ENCODE data around the gene COL28A1.

Gene COL28A1

DNA sequence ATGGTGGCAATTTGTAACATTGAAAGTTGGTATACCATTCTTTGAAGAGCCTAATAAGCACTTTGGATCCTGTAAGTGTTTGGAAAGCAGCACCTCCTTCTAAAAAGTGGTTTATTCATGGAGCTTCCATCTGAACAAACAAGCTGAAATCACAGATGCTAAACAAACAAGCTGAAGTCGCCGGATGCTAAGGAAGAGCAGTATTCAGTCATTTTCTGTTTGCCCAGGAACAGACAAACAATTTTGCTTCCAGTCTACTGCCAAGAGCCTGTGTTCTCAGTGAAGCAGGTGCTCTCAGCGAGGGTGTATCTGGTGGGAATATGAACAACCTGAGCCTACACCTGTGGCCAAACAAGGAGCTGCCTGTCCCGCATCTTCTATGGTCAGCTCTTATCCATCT, 6.3 kb downstream of the COL28A1 start:
- ChIA-PET CTCF (interaction anchor here (0.7 to 3.3 kb wide), 5 partner anchors 10 to 355 kb away, joined by 3 to 12 read pairs (median 4); no protein-coding TSS in a partner anchor), POLR2A (no interaction called here)
- TF ChIP-seq, protein P1, sequence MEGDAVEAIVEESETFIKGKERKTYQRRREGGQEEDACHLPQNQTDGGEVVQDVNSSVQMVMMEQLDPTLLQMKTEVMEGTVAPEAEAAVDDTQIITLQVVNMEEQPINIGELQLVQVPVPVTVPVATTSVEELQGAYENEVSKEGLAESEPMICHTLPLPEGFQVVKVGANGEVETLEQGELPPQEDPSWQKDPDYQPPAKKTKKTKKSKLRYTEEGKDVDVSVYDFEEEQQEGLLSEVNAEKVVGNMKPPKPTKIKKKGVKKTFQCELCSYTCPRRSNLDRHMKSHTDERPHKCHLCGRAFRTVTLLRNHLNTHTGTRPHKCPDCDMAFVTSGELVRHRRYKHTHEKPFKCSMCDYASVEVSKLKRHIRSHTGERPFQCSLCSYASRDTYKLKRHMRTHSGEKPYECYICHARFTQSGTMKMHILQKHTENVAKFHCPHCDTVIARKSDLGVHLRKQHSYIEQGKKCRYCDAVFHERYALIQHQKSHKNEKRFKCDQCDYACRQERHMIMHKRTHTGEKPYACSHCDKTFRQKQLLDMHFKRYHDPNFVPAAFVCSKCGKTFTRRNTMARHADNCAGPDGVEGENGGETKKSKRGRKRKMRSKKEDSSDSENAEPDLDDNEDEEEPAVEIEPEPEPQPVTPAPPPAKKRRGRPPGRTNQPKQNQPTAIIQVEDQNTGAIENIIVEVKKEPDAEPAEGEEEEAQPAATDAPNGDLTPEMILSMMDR (IDR thresholded peaks at IDR 0.05; ENCODE audit: insufficient read depth, low read length, missing control alignments) = no peak
- no peak for DNase-seq (ENCODE audit: low read depth, low spot score)
- H3K4me3 ChIP-seq (ENCODE audit: low read depth, low read length) = no peak overlapping the region

DNA sequence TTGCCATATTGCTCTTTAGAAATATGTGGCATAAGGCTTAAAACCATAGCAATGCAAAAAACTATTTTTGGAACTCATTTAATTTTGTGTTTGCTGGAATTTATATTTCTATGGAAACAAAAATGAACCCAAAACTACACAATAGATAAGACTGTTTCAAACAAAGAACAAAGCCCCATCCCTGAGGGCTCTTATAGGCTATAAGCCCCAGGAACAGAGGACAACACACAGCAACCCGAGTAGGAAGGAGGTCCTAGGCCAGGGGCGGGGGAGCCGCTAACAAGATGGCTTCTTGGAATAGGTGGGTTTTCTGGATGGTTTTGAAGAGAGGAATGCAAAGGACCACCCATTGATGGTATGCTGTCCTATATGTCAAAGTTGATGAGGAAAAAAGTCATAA, 8.6 kb downstream of the COL28A1 start:
- no peak for DNase-seq (ENCODE audit: low read depth, low spot score)
- no peak overlapping the region for H3K4me3 ChIP-seq (ENCODE audit: low read depth, low read length)
- ChIA-PET CTCF (no interaction called here), POLR2A (no interaction called here)
- TF ChIP-seq, protein P1 (IDR thresholded peaks at IDR 0.05; ENCODE audit: insufficient read depth, low read length, missing control alignments) = no peak

DNA sequence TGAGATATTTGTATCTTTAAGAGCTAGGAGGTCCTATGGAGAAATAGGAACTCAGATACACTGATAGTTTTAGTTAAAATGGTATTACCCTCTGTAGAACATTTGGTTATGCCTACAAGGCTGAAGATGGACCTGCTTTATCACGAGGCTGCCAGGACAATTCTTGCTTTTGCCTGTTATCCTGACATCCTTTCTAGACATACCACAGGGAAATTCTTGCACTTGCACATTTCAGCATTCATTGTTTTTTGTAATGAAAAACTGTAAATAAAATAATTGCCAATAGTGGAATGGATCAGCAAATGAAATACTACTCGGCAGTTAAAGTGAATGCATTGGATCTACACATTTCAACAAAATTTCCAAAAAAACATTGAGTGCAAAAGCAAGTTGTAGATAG, 9.7 kb downstream of the COL28A1 start:
- TF ChIP-seq, protein P1 (IDR thresholded peaks at IDR 0.05; ENCODE audit: insufficient read depth, low read length, missing control alignments) = no peak
- no peak overlapping the region for H3K4me3 ChIP-seq (ENCODE audit: low read depth, low read length)
- ChIA-PET CTCF (no interaction called here), POLR2A (no interaction called here)
- no peak for DNase-seq (ENCODE audit: low read depth, low spot score)

DNA sequence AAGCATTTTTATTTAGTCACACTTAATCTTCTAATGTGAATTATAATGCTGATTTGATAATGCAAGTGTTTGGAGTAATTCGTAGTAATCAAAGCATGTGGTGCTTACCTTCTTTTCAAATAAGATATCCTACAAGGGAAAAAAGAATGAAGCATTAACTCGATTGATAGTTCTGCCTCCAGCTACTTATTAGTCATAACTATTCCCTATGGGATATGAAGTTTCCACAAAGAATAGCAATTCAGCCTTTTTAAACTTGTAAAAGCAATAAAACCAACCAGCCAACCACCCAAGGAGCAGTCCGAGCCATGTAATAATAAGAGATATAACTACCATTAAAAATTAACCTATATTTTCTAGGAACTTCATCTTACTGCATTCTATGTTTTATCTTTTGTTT, 11.6 kb downstream of the COL28A1 start:
- no peak for DNase-seq (ENCODE audit: low read depth, low spot score)
- POLR2A ChIA-PET = interaction anchor here (0.6 kb wide), 1 partner anchor 1029 kb away, joined by 4 read pairs; no protein-coding TSS in a partner anchor
- CTCF ChIA-PET = interaction anchor here (0.8 to 1.4 kb wide), 3 partner anchors 11 to 99 kb away, joined by 3 to 4 read pairs (median 4); no protein-coding TSS in a partner anchor
- TF ChIP-seq, protein P1 (IDR thresholded peaks at IDR 0.05; ENCODE audit: insufficient read depth, low read length, missing control alignments) = no peak
- H3K4me3 ChIP-seq (ENCODE audit: low read depth, low read length) = no peak overlapping the region

DNA sequence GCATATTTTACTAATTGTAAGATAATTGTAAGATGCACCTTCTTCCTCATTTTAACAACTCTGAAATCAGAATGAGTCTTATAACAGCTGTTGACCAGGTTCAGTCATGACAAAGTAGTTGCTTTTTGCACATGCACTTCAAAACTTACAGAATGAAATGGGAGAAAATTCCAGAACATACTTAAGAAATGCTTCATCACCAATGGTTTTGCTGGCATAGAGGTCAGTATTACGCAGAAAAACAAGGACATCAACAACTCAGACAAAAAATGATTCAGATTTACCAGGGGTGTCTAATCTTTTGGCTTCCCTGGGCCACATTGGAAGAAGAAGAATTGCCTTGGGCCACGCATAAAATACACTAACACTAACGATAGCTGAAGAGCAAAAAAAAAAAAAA, 13.3 kb downstream of the COL28A1 start:
- no peak overlapping the region for H3K4me3 ChIP-seq (ENCODE audit: low read depth, low read length)
- TF ChIP-seq, protein P1 (IDR thresholded peaks at IDR 0.05; ENCODE audit: insufficient read depth, low read length, missing control alignments) = no peak
- ChIA-PET CTCF (interaction anchor here (1.2 to 2.0 kb wide), 2 partner anchors 97 to 419 kb away, joined by 3 to 5 read pairs; no protein-coding TSS in a partner anchor), POLR2A (no interaction called here)
- DNase-seq (ENCODE audit: low read depth, low spot score) = peak; percentile 4

DNA sequence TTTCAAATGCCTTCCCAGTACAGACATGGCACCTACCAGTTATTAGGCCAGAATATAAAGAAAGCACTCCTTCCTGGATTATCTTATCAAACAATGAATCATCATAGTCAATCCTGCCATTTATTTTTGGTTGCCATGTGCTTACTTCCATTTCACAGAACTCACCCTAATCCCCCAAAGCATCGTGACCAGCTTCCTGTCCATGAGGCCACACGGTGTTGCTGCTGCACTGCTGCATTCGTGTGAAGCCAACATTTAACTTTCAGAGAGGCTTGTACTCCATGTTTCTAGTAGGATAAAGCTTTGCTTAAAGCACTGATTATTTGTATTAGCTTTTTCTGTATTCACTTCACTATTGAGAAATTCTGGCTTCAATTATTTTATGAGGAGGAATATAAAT, 14.4 kb downstream of the COL28A1 start:
- ChIA-PET CTCF (interaction anchor here (1.6 to 2.3 kb wide), 2 partner anchors 96 to 98 kb away, joined by 3 to 7 read pairs; no protein-coding TSS in a partner anchor), POLR2A (no interaction called here)
- DNase-seq (ENCODE audit: low read depth, low spot score) = no peak
- TF ChIP-seq, protein P1 (IDR thresholded peaks at IDR 0.05; ENCODE audit: insufficient read depth, low read length, missing control alignments) = no peak
- no peak overlapping the region for H3K4me3 ChIP-seq (ENCODE audit: low read depth, low read length)

Measured in AG04449 (cell line).